ENCODE data around the gene ATP8B3.

Gene ATP8B3

GRCh38 chr19:1836458-1837221 lies 24.6 kb upstream of the ATP8B3 start:
- DNase-seq: no peak

GRCh38 chr19:1833540-1833939 lies 21.5 kb upstream of the ATP8B3 start:
- no peak for DNase-seq

- no peak for DNase-seq
Measured at GRCh38 chr19:1832046-1832663, 20.1 kb upstream of the ATP8B3 start.

- DNase-seq: no peak
Measured at GRCh38 chr19:1830978-1831377, 18.9 kb upstream of the ATP8B3 start.

GRCh38 chr19:1830568-1830967 lies 18.5 kb upstream of the ATP8B3 start:
- DNase-seq: no peak

GRCh38 chr19:1829958-1830357 lies 17.9 kb upstream of the ATP8B3 start:
- DNase-seq: no peak

- no peak for DNase-seq
Measured at GRCh38 chr19:1828279-1829238, 16.5 kb upstream of the ATP8B3 start.

GRCh38 chr19:1827566-1828278 lies 15.6 kb upstream of the ATP8B3 start:
- DNase-seq: no peak

- DNase-seq: no peak
Measured at GRCh38 chr19:1826557-1827521, 14.8 kb upstream of the ATP8B3 start.

GRCh38 chr19:1825909-1826556 lies 14.0 kb upstream of the ATP8B3 start:
- peak; percentile 74 to 79 for DNase-seq

GRCh38 chr19:1824252-1824622 lies 12.2 kb upstream of the ATP8B3 start:
- DNase-seq: no peak

- no peak for DNase-seq
Measured at GRCh38 chr19:1823539-1824251, 11.6 kb upstream of the ATP8B3 start.

GRCh38 chr19:1823020-1823419 lies 10.9 kb upstream of the ATP8B3 start:
- DNase-seq: no peak

GRCh38 chr19:1822210-1822609 lies 10.1 kb upstream of the ATP8B3 start:
- no peak for DNase-seq

GRCh38 chr19:1819341-1820255 lies 7.5 kb upstream of the ATP8B3 start:
- DNase-seq: no peak

GRCh38 chr19:1818549-1819195 lies 6.6 kb upstream of the ATP8B3 start:
- no peak for DNase-seq

- DNase-seq: no peak
Measured at GRCh38 chr19:1817553-1818179, 5.6 kb upstream of the ATP8B3 start.
